Measurements from ENCODE around the gene USP20. TPM values are rescaled to one million over a fixed set of nuclear protein-coding genes. Genes with fewer than 3 reads are reported as not detected.

USP20 gene
- total RNA-seq, 2 experiments from 2014 or later, result 14.4 to 24.1 TPM

DNA sequence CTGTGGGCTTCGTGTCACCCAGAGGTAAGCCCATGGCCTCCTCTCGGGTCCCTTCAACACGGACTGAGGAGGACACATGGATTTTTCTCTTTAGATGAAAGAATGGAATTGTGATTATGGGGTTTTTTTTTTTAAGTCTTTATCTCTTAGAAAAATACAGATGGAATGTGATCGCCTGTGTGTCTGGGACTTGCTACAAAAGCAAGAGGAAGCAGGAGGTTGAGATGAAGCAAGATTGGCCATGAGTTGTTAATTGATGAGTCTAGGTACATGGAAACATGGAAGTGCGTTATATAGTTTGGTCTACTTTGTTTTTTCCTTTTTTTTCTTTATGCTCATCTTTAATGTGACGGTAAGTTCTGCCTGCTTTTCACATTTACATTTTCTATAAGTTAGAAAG is 14.6 kb downstream of the USP20 start:
- Histone ChIP-seq H3K4me3 (ENCODE audit: low read depth, low read length, poor library complexity, severe bottlenecking) (no peak overlapping the region), H3K4me2 (ENCODE audit: low read length) (no peak overlapping the region), H3K79me2 (ENCODE audit: insufficient read depth, low read depth, low read length) (no peaks in the 10 kb centered on the region), H3K4me1 (ENCODE audit: insufficient read depth, low read length, poor library complexity, severe bottlenecking) (peaks cover 4% of the 10 kb centered on the region), H3K9me2 (ENCODE audit: insufficient read depth, low read length) (no peaks in the 10 kb centered on the region), H3K9me3 (ENCODE audit: low read length) (no peaks in the 10 kb centered on the region), H4K20me1 (ENCODE audit: insufficient read depth, low read length) (no peaks in the 10 kb centered on the region), H3K36me3 (ENCODE audit: insufficient read depth, low read length) (peaks cover 20% of the 10 kb centered on the region), H3K27ac (ENCODE audit: low read depth, low read length, poor library complexity, severe bottlenecking) (no peak overlapping the region), H2AFZ (ENCODE audit: low read length) (no peak overlapping the region)
- CTCF ChIA-PET (ENCODE audit: unreplicated experiment), result no interaction called here
- TF ChIP-seq, protein P1, sequence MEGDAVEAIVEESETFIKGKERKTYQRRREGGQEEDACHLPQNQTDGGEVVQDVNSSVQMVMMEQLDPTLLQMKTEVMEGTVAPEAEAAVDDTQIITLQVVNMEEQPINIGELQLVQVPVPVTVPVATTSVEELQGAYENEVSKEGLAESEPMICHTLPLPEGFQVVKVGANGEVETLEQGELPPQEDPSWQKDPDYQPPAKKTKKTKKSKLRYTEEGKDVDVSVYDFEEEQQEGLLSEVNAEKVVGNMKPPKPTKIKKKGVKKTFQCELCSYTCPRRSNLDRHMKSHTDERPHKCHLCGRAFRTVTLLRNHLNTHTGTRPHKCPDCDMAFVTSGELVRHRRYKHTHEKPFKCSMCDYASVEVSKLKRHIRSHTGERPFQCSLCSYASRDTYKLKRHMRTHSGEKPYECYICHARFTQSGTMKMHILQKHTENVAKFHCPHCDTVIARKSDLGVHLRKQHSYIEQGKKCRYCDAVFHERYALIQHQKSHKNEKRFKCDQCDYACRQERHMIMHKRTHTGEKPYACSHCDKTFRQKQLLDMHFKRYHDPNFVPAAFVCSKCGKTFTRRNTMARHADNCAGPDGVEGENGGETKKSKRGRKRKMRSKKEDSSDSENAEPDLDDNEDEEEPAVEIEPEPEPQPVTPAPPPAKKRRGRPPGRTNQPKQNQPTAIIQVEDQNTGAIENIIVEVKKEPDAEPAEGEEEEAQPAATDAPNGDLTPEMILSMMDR (conservative IDR thresholded peaks at IDR 0.05; ENCODE audit: low read length), result no peak
- TF ChIP-seq EZH2phosphoT487 (IDR thresholded peaks at IDR 0.05; ENCODE audit: borderline replicate concordance, low read depth, low read length), result no peak
- POLR2A ChIA-PET, result interaction anchor here (1.0 kb wide), 1 partner anchor 169 kb away, joined by 3 read pairs; no protein-coding TSS in a partner anchor
- intact Hi-C loops (cut with micrococcal nuclease; ENCODE audit: unreplicated experiment), result no loop called here
- BruUV-seq (replicated peaks), result no TSS peak
- no peak for DNase-seq (ENCODE audit: low spot score)

GRCh38 chr9:129850821-129851550 is 15.7 kb downstream of the USP20 start:
- Histone ChIP-seq H2AFZ (ENCODE audit: low read length) (no peak overlapping the region), H4K20me1 (ENCODE audit: insufficient read depth, low read length) (no peaks in the 10 kb centered on the region), H3K4me1 (ENCODE audit: insufficient read depth, low read length, poor library complexity, severe bottlenecking) (no peaks in the 10 kb centered on the region), H3K27ac (ENCODE audit: low read depth, low read length, poor library complexity, severe bottlenecking) (no peak overlapping the region), H3K79me2 (ENCODE audit: insufficient read depth, low read depth, low read length) (no peaks in the 10 kb centered on the region), H3K36me3 (ENCODE audit: insufficient read depth, low read length) (peaks cover 20% of the 10 kb centered on the region), H3K4me2 (ENCODE audit: low read length) (no peak overlapping the region), H3K9me3 (ENCODE audit: low read length) (no peaks in the 10 kb centered on the region), H3K4me3 (ENCODE audit: low read depth, low read length, poor library complexity, severe bottlenecking) (no peak overlapping the region), H3K9me2 (ENCODE audit: insufficient read depth, low read length) (no peaks in the 10 kb centered on the region)
- ChIA-PET POLR2A (interaction anchor here (0.7 kb wide), 1 partner anchor 11 kb away, joined by 3 read pairs; no protein-coding TSS in a partner anchor), CTCF (ENCODE audit: unreplicated experiment) (no interaction called here)
- DNase-seq (ENCODE audit: low spot score), result no peak
- BruUV-seq (replicated peaks), result no TSS peak
- intact Hi-C loops (cut with micrococcal nuclease; ENCODE audit: unreplicated experiment), result no loop called here
- TF ChIP-seq, protein P1 (conservative IDR thresholded peaks at IDR 0.05; ENCODE audit: low read length), result no peak
- no peak for TF ChIP-seq EZH2phosphoT487 (IDR thresholded peaks at IDR 0.05; ENCODE audit: borderline replicate concordance, low read depth, low read length)

- no peak overlapping the region for H3K27ac ChIP-seq (ENCODE audit: low read depth, low read length, poor library complexity, severe bottlenecking)
- no peaks in the 10 kb centered on the region for H4K20me1 ChIP-seq (ENCODE audit: insufficient read depth, low read length)
- no peaks in the 10 kb centered on the region for H3K4me1 ChIP-seq (ENCODE audit: insufficient read depth, low read length, poor library complexity, severe bottlenecking)
- H3K9me2 ChIP-seq (ENCODE audit: insufficient read depth, low read length), result no peaks in the 10 kb centered on the region
- H2AFZ ChIP-seq (ENCODE audit: low read length), result no peak overlapping the region
- DNase-seq (ENCODE audit: low spot score), result no peak
- peaks cover 20% of the 10 kb centered on the region for H3K36me3 ChIP-seq (ENCODE audit: insufficient read depth, low read length)
- H3K4me2 ChIP-seq (ENCODE audit: low read length), result no peak overlapping the region
- no TSS peak for BruUV-seq (replicated peaks)
- H3K4me3 ChIP-seq (ENCODE audit: low read depth, low read length, poor library complexity, severe bottlenecking), result no peak overlapping the region
- ChIA-PET POLR2A (no interaction called here), CTCF (ENCODE audit: unreplicated experiment) (no interaction called here)
- no peak for TF ChIP-seq EZH2phosphoT487 (IDR thresholded peaks at IDR 0.05; ENCODE audit: borderline replicate concordance, low read depth, low read length)
- TF ChIP-seq, protein P1 (conservative IDR thresholded peaks at IDR 0.05; ENCODE audit: low read length), result no peak
- intact Hi-C loops (cut with micrococcal nuclease; ENCODE audit: unreplicated experiment), result no loop called here
- no peaks in the 10 kb centered on the region for H3K9me3 ChIP-seq (ENCODE audit: low read length)
- no peaks in the 10 kb centered on the region for H3K79me2 ChIP-seq (ENCODE audit: insufficient read depth, low read depth, low read length)
Observed at GRCh38 chr9:129851821-129852220, 16.6 kb downstream of the USP20 start.

Data from OCI-LY7 (cell line).